ENCODE data around the gene CCNB1IP1.

DNA sequence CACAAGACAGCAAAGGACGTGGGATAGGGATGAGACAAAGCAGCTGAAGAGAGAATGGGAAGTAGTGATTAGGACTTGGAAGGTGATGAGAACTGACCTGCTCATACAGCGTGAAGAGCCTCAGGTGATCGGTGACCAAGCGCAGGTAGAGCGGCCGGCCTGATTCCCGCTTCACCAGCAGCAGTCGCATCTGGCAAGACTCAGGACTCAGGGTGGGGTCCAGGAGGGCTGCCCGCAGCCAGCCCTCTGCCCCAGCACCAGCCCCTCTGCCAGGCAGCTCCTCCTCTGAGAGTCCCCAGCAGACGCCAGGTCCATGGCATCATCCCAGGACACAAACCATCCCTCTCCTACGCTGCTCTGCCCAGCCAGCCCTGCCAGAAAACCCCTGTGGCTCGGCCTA lies 49.4 kb upstream of the CCNB1IP1 start:
- TF ChIP-seq ZNF8 (CRISPR knock-in tag; IDR thresholded peaks at IDR 0.05) (no peak), TCF4 (CRISPR knock-in tag; IDR thresholded peaks at IDR 0.05; ENCODE audit: borderline replicate concordance) (no peak)

Data from SK-N-SH treated with all-trans-retinoic acid at 6 μM for 48 hours (cell line).